Colonic mucosa (tissue), 4 donors: ENCODE data around the gene AGPAT3. TPM values are rescaled to one million over a fixed set of nuclear protein-coding genes. Genes with fewer than 3 reads are reported as not detected.

ENCODE experiments used
- DNase-seq: peaks from one replicate; pipeline ENCODE4 v3.0.0-alpha.2; 2020
- H3K27ac ChIP-seq: fragments of 200-600 bp; one replicate; pipeline ENCODE4 v1.8.0; 2021
- H3K27me3 ChIP-seq: fragments of 200-600 bp; one replicate; pipeline ENCODE4 v1.8.0; 2021
- H3K36me3 ChIP-seq: fragments of 200-600 bp; one replicate; pipeline ENCODE4 v1.8.0; 2021
- H3K4me1 ChIP-seq: fragments of 200-600 bp; one replicate; pipeline ENCODE4 v1.8.0; 2021; ENCODE audit warnings: mild to moderate bottlenecking
- H3K4me3 ChIP-seq: fragments of 200-600 bp; one replicate; pipeline ENCODE4 v1.8.0; 2021
- H3K9ac ChIP-seq, 2 donors: one replicate each; pipeline ENCODE4 v1.7.0; 2013; ENCODE audit warnings: control low read depth in 2 of 2, low read depth in 2 of 2, low read length in 2 of 2
- H3K9me3 ChIP-seq: fragments of 200-600 bp; one replicate; pipeline ENCODE4 v1.8.0; 2021
- CTCF ChIP-seq: fragments of 200-600 bp; IDR thresholded peaks from one replicate; pipeline ENCODE4 v1.8.0; 2022; ENCODE audit warnings: antibody characterized with exemption, mild to moderate bottlenecking
- intact Hi-C: fragments of 100-400 bp; cut with DNase I; formaldehyde crosslinking; loops from one replicate; pipeline ENCODE4 v1.14.1; 2022
- total RNA-seq, 2 donors: library from RNA; stranded (reverse); fragmentation: NEBNext Ultra II Directional in 1 of 2; extraction: Animal tissue kit (Norgen Biotek cat#: 25700) in 1 of 2; gene quantifications; one replicate each; pipeline ENCODE4 v1.2.1, GENCODE V29; 2021
- donor health status: healthy.
- donor health status: DM: no; HTN: no; CAD: no.
- donor health status: DM: no; HTN: no; CAD: no.

The AGPAT3 gene
- total RNA-seq, 2 donors from 2014 or later: 82.2 to 101 TPM

DNA sequence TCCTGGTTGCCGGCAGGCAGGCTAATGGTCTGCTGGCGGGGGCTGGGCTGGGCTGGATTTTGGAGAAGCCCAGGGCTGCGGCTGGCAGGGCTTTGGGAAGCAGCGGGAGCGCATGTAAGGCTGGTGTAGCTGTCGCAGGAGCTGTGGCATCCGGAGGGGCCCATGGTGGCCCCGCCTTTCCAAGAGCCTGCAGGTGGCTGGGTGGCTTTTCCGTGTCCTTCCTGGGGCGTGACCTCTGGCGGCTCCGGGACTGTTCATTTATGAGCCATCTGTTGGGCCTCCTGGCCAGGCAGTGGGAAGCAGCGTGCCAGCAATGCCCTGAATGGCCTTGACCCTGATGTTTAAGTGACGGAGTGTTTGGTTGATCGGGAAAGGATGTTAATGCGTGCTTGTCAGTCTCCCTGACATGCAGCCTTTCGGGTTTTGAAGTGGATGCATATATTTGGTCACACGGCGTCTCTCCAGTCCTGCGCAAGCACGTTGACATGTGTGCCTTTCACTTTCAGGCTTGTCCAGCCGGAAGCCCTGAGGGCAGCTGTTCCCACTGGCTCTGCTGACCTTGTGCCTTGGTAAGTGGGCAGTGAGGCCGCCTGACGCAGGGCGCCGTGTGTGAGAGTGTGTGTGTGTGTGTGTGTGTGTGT, 38.5 kb downstream of the AGPAT3 start:
- no peak for TF ChIP-seq CTCF
- intact Hi-C loops: no loop called here
- peak; percentile 50 for DNase-seq
- no peaks in the 10 kb centered on the region for H3K27me3 ChIP-seq
- H3K4me3 ChIP-seq: no peak overlapping the region
- H3K27ac ChIP-seq: no peak overlapping the region
- H3K4me1 ChIP-seq: peaks cover 6% of the 10 kb centered on the region
- H3K9ac ChIP-seq: no peak overlapping the region
- H3K9me3 ChIP-seq: no peaks in the 10 kb centered on the region
- H3K36me3 ChIP-seq: no peaks in the 10 kb centered on the region

DNA sequence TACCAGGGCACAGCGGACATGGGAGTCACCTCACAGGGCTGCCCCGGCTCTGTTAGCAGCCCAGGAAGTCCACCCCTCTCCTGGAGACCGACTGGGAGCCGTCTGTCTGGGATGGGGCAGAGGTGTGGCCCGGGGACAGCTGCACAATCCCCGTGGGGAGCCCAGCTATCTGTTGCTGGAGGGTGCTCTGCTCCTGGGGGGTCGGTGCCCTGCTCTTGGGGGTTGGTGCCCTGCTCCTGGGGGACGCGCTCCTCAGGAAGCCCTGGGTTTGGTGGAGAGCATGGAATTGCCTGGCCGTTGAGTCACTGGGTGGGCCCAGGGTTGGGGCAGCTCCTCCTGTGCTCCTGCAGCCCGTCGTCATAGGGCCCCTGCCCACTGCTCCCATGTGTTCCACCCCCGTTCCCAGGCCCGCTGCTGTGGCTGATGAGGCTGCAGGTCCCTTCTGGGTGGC, 39.3 kb downstream of the AGPAT3 start:
- no peak for DNase-seq
- no peak for TF ChIP-seq CTCF
- intact Hi-C loops: no loop called here
- Histone ChIP-seq H3K27me3 (no peaks in the 10 kb centered on the region), H3K4me1 (peaks cover 6% of the 10 kb centered on the region), H3K36me3 (no peaks in the 10 kb centered on the region), H3K9ac (no peak overlapping the region), H3K9me3 (no peaks in the 10 kb centered on the region), H3K4me3 (no peak overlapping the region), H3K27ac (no peak overlapping the region)

DNA sequence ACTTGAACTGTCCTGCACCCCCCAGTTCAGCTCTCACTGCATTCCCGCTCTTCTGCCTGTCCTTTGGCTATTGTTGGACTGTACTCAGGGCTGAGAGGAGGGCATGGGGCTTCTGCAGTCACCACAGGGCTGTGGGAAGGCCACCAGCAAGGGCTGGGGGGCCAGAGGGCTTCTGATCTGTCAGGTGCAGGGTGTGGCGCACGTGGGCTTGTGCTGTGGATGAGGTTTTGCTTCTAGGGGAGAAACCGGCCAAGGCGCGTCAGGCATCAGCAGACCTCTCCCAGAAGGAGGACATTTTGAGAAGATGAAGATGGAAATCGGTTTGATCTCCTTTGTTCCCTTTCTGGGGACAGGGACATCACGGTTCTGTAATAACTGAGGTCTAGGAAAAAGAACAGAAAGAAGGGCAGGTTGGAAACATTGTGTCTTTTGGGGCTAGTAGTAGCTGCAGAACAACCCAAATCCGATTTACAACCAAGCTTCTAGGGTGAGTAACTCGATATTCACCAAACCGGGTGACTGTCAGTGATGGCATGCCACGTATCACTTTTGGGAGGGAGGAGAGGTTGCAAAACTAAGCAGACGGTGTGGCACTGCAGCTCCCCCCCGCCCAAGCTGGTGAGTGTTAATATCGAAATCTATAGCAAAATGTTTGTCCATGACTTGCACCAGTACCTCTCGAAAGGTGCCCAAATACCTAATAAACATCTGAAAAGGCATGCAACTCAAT, 40.9 kb downstream of the AGPAT3 start:
- no peak overlapping the region for H3K9ac ChIP-seq
- H3K36me3 ChIP-seq: no peaks in the 10 kb centered on the region
- TF ChIP-seq CTCF: no peak
- no peak for DNase-seq
- intact Hi-C loops: no loop called here
- H3K27me3 ChIP-seq: no peaks in the 10 kb centered on the region
- H3K4me3 ChIP-seq: no peak overlapping the region
- H3K4me1 ChIP-seq: peaks cover 6% of the 10 kb centered on the region
- H3K27ac ChIP-seq: no peak overlapping the region
- no peaks in the 10 kb centered on the region for H3K9me3 ChIP-seq

DNA sequence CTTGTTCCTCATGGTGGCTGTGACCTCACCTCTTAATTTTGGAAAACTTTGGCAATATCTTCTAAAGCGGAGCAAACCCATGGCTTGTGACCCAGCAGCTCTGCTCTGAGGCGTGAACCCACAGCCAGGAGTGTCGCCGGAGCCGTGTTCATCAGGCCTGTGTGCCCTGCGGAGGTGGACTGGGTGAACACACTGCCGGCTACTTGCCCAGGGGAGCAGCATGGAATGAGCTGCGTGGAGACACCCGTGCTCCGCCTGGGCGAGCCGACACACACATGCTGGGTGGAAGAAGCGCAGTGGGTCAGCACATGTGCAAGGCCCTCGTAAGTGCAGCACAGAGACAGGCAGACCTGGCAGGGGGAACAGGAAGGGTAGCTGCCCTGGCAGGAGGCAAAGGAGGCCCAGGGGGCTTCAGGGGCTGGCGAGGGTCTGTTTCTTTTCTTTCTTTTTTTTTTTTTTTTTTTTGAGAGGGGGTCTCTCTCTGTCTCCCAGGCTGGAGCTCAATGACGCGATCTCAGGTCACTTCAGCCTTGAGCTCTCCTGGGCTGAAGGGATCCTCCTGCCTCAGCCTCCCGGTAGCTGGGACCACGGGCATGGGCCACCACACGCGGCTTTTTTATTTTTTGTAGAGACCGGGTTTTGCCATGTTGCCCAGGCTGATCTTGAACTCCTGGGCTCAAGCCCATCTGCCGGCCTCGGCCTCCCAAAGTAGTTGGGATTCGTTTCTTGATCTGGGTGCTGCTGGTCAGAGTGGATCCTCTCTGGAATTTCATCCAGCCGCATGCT, 41.8 kb downstream of the AGPAT3 start:
- H3K9ac ChIP-seq: no peak overlapping the region
- H3K4me3 ChIP-seq: no peak overlapping the region
- no peak overlapping the region for H3K27ac ChIP-seq
- no peak for TF ChIP-seq CTCF
- H3K9me3 ChIP-seq: no peaks in the 10 kb centered on the region
- DNase-seq: no peak
- no peaks in the 10 kb centered on the region for H3K36me3 ChIP-seq
- H3K27me3 ChIP-seq: no peaks in the 10 kb centered on the region
- intact Hi-C loops: no loop called here
- H3K4me1 ChIP-seq: peaks cover 6% of the 10 kb centered on the region

DNA sequence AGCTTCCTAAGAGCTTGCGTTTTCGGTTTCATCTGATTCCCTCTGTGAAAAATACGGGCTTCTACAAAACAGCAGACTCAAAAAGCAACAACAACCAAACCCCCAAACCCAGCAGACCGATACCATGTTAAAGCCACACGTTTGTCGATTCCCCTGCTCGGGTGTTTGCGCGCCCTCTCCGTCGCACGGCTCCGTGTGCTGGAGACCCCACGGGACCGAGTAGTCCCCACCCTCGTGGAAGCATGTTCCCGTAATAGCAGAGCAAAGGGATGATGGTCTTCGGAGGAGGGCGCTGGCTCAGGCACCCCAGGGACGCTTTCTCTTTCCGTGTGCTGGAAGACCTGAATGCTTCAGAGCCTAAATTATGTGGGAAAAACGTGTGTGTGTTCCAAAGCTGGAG, 42.7 kb downstream of the AGPAT3 start:
- Histone ChIP-seq H3K4me1 (peaks cover 6% of the 10 kb centered on the region), H3K36me3 (no peaks in the 10 kb centered on the region), H3K27me3 (no peaks in the 10 kb centered on the region), H3K9ac (no peak overlapping the region), H3K27ac (no peak overlapping the region), H3K9me3 (no peaks in the 10 kb centered on the region), H3K4me3 (no peak overlapping the region)
- DNase-seq: no peak
- TF ChIP-seq CTCF: no peak
- intact Hi-C loops: no loop called here
